Measurements from ENCODE around the gene DDIT4.
"Not testable (repeated sequence)": the region's sequence is repeated elsewhere in the genome, so short reads cannot be mapped to it uniquely, and the experiment has no call there.

DDIT4 gene

DNA sequence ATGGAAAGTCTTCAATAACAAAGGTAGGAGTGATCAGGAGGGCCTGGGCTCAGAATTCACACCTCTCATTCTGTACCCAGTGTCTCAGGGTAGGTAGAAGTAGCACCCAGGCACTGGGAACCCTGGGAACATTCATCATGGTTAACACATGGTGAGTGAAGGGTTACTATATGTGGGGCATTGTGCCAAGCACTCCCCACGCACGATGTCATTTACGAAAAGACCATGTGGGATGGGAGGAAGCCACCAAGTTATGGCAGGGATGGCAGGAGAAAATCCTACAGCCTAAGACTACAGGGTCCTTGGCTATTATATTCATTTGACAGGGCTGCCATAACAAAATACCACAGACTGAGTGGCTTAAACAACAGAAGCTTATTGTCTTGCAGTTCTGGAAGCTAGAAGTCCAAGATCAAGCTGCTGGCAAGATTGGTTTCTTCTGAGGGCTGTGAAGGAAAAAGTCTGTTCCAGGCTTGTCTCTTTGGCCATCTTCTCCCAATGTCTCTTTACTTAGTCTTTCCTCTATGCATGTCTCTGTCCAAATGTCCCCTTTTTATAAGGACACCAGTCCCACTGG lies 27.7 kb upstream of the DDIT4 start:
- H3K27me3 ChIP-seq (ENCODE audit: control insufficient read depth in 3 of 3, insufficient read depth in 3 of 3, low read depth in 1 of 3, low read length in 3 of 3): no peaks in the 10 kb centered on the region
- no peak overlapping the region for H2BK120ac ChIP-seq (ENCODE audit: low read depth, low read length)
- H2BK12ac ChIP-seq (ENCODE audit: low read length): no peak overlapping the region
- no peak for DNase-seq (ENCODE audit: low spot score)
- H3K4me1 ChIP-seq (ENCODE audit: control insufficient read depth in 2 of 2, insufficient read depth in 1 of 2, low read depth in 1 of 2, low read length in 2 of 2): peaks cover 16 to 18% of the 10 kb centered on the region in 2 donors
- H3K23ac ChIP-seq (ENCODE audit: low read depth, low read length, poor library complexity): no peak overlapping the region
- no peaks in the 10 kb centered on the region for H3K79me1 ChIP-seq (ENCODE audit: low read depth, low read length)
- H3K4me3 ChIP-seq (ENCODE audit: low read length in 2 of 2): no peak overlapping the region
- no peak overlapping the region for H3K27ac ChIP-seq (replicated peaks; ENCODE audit: low read length)
- no CpG with 5 or more reads among the region's 3 CpGs for WGBS, 2 donors (ENCODE audit: extremely low coverage in 2 of 2, insufficient read length in 2 of 2, insufficient replicate concordance in 1 of 2)
- no peaks in the 10 kb centered on the region for H3K36me3 ChIP-seq (replicated peaks in 1 of 2; ENCODE audit: control insufficient read depth in 2 of 2, insufficient read depth in 2 of 2, low read length in 2 of 2)
- H2AK5ac ChIP-seq (ENCODE audit: low read depth, low read length): no peak overlapping the region
- no peak overlapping the region for H2AFZ ChIP-seq (ENCODE audit: low read length)
- H4K8ac ChIP-seq (ENCODE audit: low read depth, low read length): no peak overlapping the region
- no peak overlapping the region for H3K18ac ChIP-seq (ENCODE audit: low read length)
- no peak overlapping the region for H3K4ac ChIP-seq (ENCODE audit: low read length)
- no peak overlapping the region for H2BK5ac ChIP-seq (ENCODE audit: low read length)
- H3K9ac ChIP-seq (ENCODE audit: low read depth, low read length, poor library complexity): no peak overlapping the region
- H3K9me3 ChIP-seq (replicated peaks in 1 of 2; ENCODE audit: control insufficient read depth in 2 of 2, insufficient read depth in 1 of 2, low read depth in 1 of 2, low read length in 2 of 2): no peaks in the 10 kb centered on the region
- H4K91ac ChIP-seq (ENCODE audit: low read depth, low read length, poor library complexity): no peak overlapping the region
- no peak overlapping the region for H3K14ac ChIP-seq (ENCODE audit: low read length)
- H3K4me2 ChIP-seq (ENCODE audit: insufficient read depth, low read length, poor library complexity, severe bottlenecking): no peak overlapping the region
- no peak overlapping the region for H2BK15ac ChIP-seq (ENCODE audit: low read length)

- Histone ChIP-seq H2BK5ac (ENCODE audit: low read length) (peak overlapping the region; percentile 33), H3K4me2 (ENCODE audit: insufficient read depth, low read length, poor library complexity, severe bottlenecking) (no peak overlapping the region), H4K91ac (ENCODE audit: low read depth, low read length, poor library complexity) (no peak overlapping the region), H3K9ac (ENCODE audit: low read depth, low read length, poor library complexity) (no peak overlapping the region), H3K79me1 (ENCODE audit: low read depth, low read length) (no peaks in the 10 kb centered on the region), H3K18ac (ENCODE audit: low read length) (peak overlapping the region; percentile 83), H3K36me3 (replicated peaks in 1 of 2; ENCODE audit: control insufficient read depth in 2 of 2, insufficient read depth in 2 of 2, low read length in 2 of 2) (no peaks in the 10 kb centered on the region), H2AFZ (ENCODE audit: low read length) (peak overlapping the region; percentile 87), H3K9me3 (replicated peaks in 1 of 2; ENCODE audit: control insufficient read depth in 2 of 2, insufficient read depth in 1 of 2, low read depth in 1 of 2, low read length in 2 of 2) (no peaks in the 10 kb centered on the region), H3K4me3 (ENCODE audit: low read length in 2 of 2) (peak overlapping the region in 1 of 2 donors; percentile 39), H3K27ac (replicated peaks; ENCODE audit: low read length) (no peak overlapping the region), H3K4ac (ENCODE audit: low read length) (no peak overlapping the region), H3K23ac (ENCODE audit: low read depth, low read length, poor library complexity) (no peak overlapping the region), H2AK5ac (ENCODE audit: low read depth, low read length) (peak overlapping the region; percentile 43), H3K14ac (ENCODE audit: low read length) (no peak overlapping the region), H2BK120ac (ENCODE audit: low read depth, low read length) (peak overlapping the region; percentile 21), H4K8ac (ENCODE audit: low read depth, low read length) (no peak overlapping the region), H2BK12ac (ENCODE audit: low read length) (peak overlapping the region; percentile 33), H3K27me3 (ENCODE audit: control insufficient read depth in 3 of 3, insufficient read depth in 3 of 3, low read depth in 1 of 3, low read length in 3 of 3) (no peaks in the 10 kb centered on the region), H2BK15ac (ENCODE audit: low read length) (peak overlapping the region; percentile 53), H3K4me1 (ENCODE audit: control insufficient read depth in 2 of 2, insufficient read depth in 1 of 2, low read depth in 1 of 2, low read length in 2 of 2) (peaks cover 14 to 16% of the 10 kb centered on the region in 2 donors)
- WGBS, 2 donors (ENCODE audit: extremely low coverage in 2 of 2, insufficient read length in 2 of 2, insufficient replicate concordance in 1 of 2): no CpG with 5 or more reads among the region's 10 CpGs
- DNase-seq (ENCODE audit: low spot score): no peak
Measured at GRCh38 chr10:72248468-72249151, 25.1 kb upstream of the DDIT4 start.

GRCh38 chr10:72249176-72249862 lies 24.4 kb upstream of the DDIT4 start:
- H3K9ac ChIP-seq (ENCODE audit: low read depth, low read length, poor library complexity); H3K27me3 ChIP-seq (ENCODE audit: control insufficient read depth in 3 of 3, insufficient read depth in 3 of 3, low read depth in 1 of 3, low read length in 3 of 3); H2BK12ac ChIP-seq (ENCODE audit: low read length); H4K8ac ChIP-seq (ENCODE audit: low read depth, low read length); H4K91ac ChIP-seq (ENCODE audit: low read depth, low read length, poor library complexity); H3K23ac ChIP-seq (ENCODE audit: low read depth, low read length, poor library complexity); H3K14ac ChIP-seq (ENCODE audit: low read length); DNase-seq (ENCODE audit: low spot score); H3K4ac ChIP-seq (ENCODE audit: low read length); H3K27ac ChIP-seq (replicated peaks; ENCODE audit: low read length); H3K4me3 ChIP-seq (ENCODE audit: low read length in 2 of 2); H3K36me3 ChIP-seq (replicated peaks in 1 of 2; ENCODE audit: control insufficient read depth in 2 of 2, insufficient read depth in 2 of 2, low read length in 2 of 2); H3K9me3 ChIP-seq (replicated peaks in 1 of 2; ENCODE audit: control insufficient read depth in 2 of 2, insufficient read depth in 1 of 2, low read depth in 1 of 2, low read length in 2 of 2); H3K79me1 ChIP-seq (ENCODE audit: low read depth, low read length); H3K4me2 ChIP-seq (ENCODE audit: insufficient read depth, low read length, poor library complexity, severe bottlenecking): not testable (repeated sequence)
- WGBS, 2 donors (ENCODE audit: extremely low coverage in 2 of 2, insufficient read length in 2 of 2, insufficient replicate concordance in 1 of 2): no CpG with 5 or more reads among the region's 17 CpGs
- Histone ChIP-seq H2BK120ac (ENCODE audit: low read depth, low read length) (peak overlapping the region; percentile 21), H2AFZ (ENCODE audit: low read length) (peak overlapping the region; percentile 87), H2BK5ac (ENCODE audit: low read length) (peak overlapping the region; percentile 33), H3K4me1 (ENCODE audit: control insufficient read depth in 2 of 2, insufficient read depth in 1 of 2, low read depth in 1 of 2, low read length in 2 of 2) (peaks cover 14 to 16% of the 10 kb centered on the region in 2 donors), H2AK5ac (ENCODE audit: low read depth, low read length) (peak overlapping the region; percentile 43), H2BK15ac (ENCODE audit: low read length) (peak overlapping the region; percentile 53), H3K18ac (ENCODE audit: low read length) (peak overlapping the region; percentile 83)

GRCh38 chr10:72250666-72251065 lies 23.1 kb upstream of the DDIT4 start:
- DNase-seq (ENCODE audit: low spot score): no peak
- Histone ChIP-seq H4K8ac (ENCODE audit: low read depth, low read length) (no peak overlapping the region), H3K4me2 (ENCODE audit: insufficient read depth, low read length, poor library complexity, severe bottlenecking) (no peak overlapping the region), H3K27me3 (ENCODE audit: control insufficient read depth in 3 of 3, insufficient read depth in 3 of 3, low read depth in 1 of 3, low read length in 3 of 3) (no peaks in the 10 kb centered on the region), H4K91ac (ENCODE audit: low read depth, low read length, poor library complexity) (no peak overlapping the region), H3K4ac (ENCODE audit: low read length) (no peak overlapping the region), H3K18ac (ENCODE audit: low read length) (no peak overlapping the region), H2AK5ac (ENCODE audit: low read depth, low read length) (no peak overlapping the region), H3K23ac (ENCODE audit: low read depth, low read length, poor library complexity) (no peak overlapping the region), H3K27ac (replicated peaks; ENCODE audit: low read length) (no peak overlapping the region), H2BK15ac (ENCODE audit: low read length) (no peak overlapping the region), H3K4me3 (ENCODE audit: low read length in 2 of 2) (no peak overlapping the region), H3K9me3 (replicated peaks in 1 of 2; ENCODE audit: control insufficient read depth in 2 of 2, insufficient read depth in 1 of 2, low read depth in 1 of 2, low read length in 2 of 2) (no peaks in the 10 kb centered on the region), H2BK12ac (ENCODE audit: low read length) (no peak overlapping the region), H3K36me3 (replicated peaks in 1 of 2; ENCODE audit: control insufficient read depth in 2 of 2, insufficient read depth in 2 of 2, low read length in 2 of 2) (no peaks in the 10 kb centered on the region), H3K79me1 (ENCODE audit: low read depth, low read length) (no peaks in the 10 kb centered on the region), H3K4me1 (ENCODE audit: control insufficient read depth in 2 of 2, insufficient read depth in 1 of 2, low read depth in 1 of 2, low read length in 2 of 2) (peaks cover 22 to 23% of the 10 kb centered on the region in 2 donors), H3K14ac (ENCODE audit: low read length) (no peak overlapping the region), H2BK5ac (ENCODE audit: low read length) (no peak overlapping the region), H3K9ac (ENCODE audit: low read depth, low read length, poor library complexity) (no peak overlapping the region), H2AFZ (ENCODE audit: low read length) (no peak overlapping the region), H2BK120ac (ENCODE audit: low read depth, low read length) (no peak overlapping the region)
- WGBS, 2 donors (ENCODE audit: extremely low coverage in 2 of 2, insufficient read length in 2 of 2, insufficient replicate concordance in 1 of 2): no CpG with 5 or more reads among the region's 1 CpG

Measured in neuronal stem cell (in vitro differentiated cells).